ENCODE data around the gene GGCT. TPM values are rescaled to one million over a fixed set of nuclear protein-coding genes. Genes with fewer than 3 reads are reported as not detected.
"Not testable (repeated sequence)": the region's sequence is repeated elsewhere in the genome, so short reads cannot be mapped to it uniquely, and the experiment has no call there.

Gene GGCT
- total RNA-seq, 1 experiment from 2014 or later, result 77.6 TPM

- Histone ChIP-seq H3K4me1 (replicated peaks) (no peaks in the 10 kb centered on the region), H3K4me3 (no peak overlapping the region), H3K36me3 (no peaks in the 10 kb centered on the region), H3K27ac (no peak overlapping the region), H3K27me3 (replicated peaks) (no peaks in the 10 kb centered on the region), H3K9me3 (replicated peaks) (no peaks in the 10 kb centered on the region)
- no peak for DNase-seq (ENCODE audit: low read depth in 1 of 2, low spot score in 2 of 2)
These were observed 24.1 kb upstream of the GGCT start for GRCh38 chr7:30528779-30529178.

GRCh38 chr7:30527297-30527696 lies 22.7 kb upstream of the GGCT start:
- not testable (repeated sequence) for DNase-seq (ENCODE audit: low read depth in 1 of 2, low spot score in 2 of 2); H3K27ac ChIP-seq; H3K4me3 ChIP-seq; H3K4me1 ChIP-seq (replicated peaks); H3K27me3 ChIP-seq (replicated peaks); H3K9me3 ChIP-seq (replicated peaks); H3K36me3 ChIP-seq

GRCh38 chr7:30526163-30526562 lies 21.5 kb upstream of the GGCT start:
- DNase-seq (ENCODE audit: low read depth in 1 of 2, low spot score in 2 of 2), result no peak
- Histone ChIP-seq H3K36me3 (no peaks in the 10 kb centered on the region), H3K4me1 (replicated peaks) (no peaks in the 10 kb centered on the region), H3K27ac (no peak overlapping the region), H3K9me3 (replicated peaks) (no peaks in the 10 kb centered on the region), H3K27me3 (replicated peaks) (no peaks in the 10 kb centered on the region), H3K4me3 (no peak overlapping the region)

GRCh38 chr7:30525429-30525828 lies 20.8 kb upstream of the GGCT start:
- Histone ChIP-seq H3K36me3 (no peaks in the 10 kb centered on the region), H3K9me3 (replicated peaks) (no peaks in the 10 kb centered on the region), H3K27me3 (replicated peaks) (no peaks in the 10 kb centered on the region), H3K4me1 (replicated peaks) (0 out of 2 replicates have a peak, but pooled peaks cover under 1% of the 10 kb centered on the region), H3K4me3 (no peak overlapping the region), H3K27ac (no peak overlapping the region)
- DNase-seq (ENCODE audit: low read depth in 1 of 2, low spot score in 2 of 2), result no peak

- no peak overlapping the region for H3K4me3 ChIP-seq
- H3K27me3 ChIP-seq (replicated peaks), result no peaks in the 10 kb centered on the region
- no peak for DNase-seq (ENCODE audit: low read depth in 1 of 2, low spot score in 2 of 2)
- no peaks in the 10 kb centered on the region for H3K36me3 ChIP-seq
- no peak overlapping the region for H3K27ac ChIP-seq
- H3K9me3 ChIP-seq (replicated peaks), result no peaks in the 10 kb centered on the region
- 0 out of 2 replicates have a peak, but pooled peaks cover 3% of the 10 kb centered on the region for H3K4me1 ChIP-seq (replicated peaks)
These were observed 19.9 kb upstream of the GGCT start for GRCh38 chr7:30524545-30524944.

- H3K27ac ChIP-seq, result no peak overlapping the region
- no peaks in the 10 kb centered on the region for H3K36me3 ChIP-seq
- H3K9me3 ChIP-seq (replicated peaks), result no peaks in the 10 kb centered on the region
- no peak for DNase-seq (ENCODE audit: low read depth in 1 of 2, low spot score in 2 of 2)
- H3K27me3 ChIP-seq (replicated peaks), result no peaks in the 10 kb centered on the region
- 0 out of 2 replicates have a peak, but pooled peaks cover 3% of the 10 kb centered on the region for H3K4me1 ChIP-seq (replicated peaks)
- no peak overlapping the region for H3K4me3 ChIP-seq
These were observed 18.8 kb upstream of the GGCT start for GRCh38 chr7:30523466-30523865.

- Histone ChIP-seq H3K27ac (no peak overlapping the region), H3K27me3 (replicated peaks) (no peaks in the 10 kb centered on the region), H3K9me3 (replicated peaks) (no peaks in the 10 kb centered on the region), H3K4me3 (no peak overlapping the region), H3K36me3 (no peaks in the 10 kb centered on the region), H3K4me1 (replicated peaks) (0 out of 2 replicates have a peak, but pooled peaks cover 3% of the 10 kb centered on the region)
- DNase-seq (ENCODE audit: low read depth in 1 of 2, low spot score in 2 of 2), result no peak
These were observed 17.5 kb upstream of the GGCT start for GRCh38 chr7:30522159-30522558.

- Histone ChIP-seq H3K36me3 (no peaks in the 10 kb centered on the region), H3K4me1 (replicated peaks) (0 out of 2 replicates have a peak, but pooled peaks cover 3% of the 10 kb centered on the region), H3K27ac (no peak overlapping the region), H3K4me3 (no peak overlapping the region), H3K27me3 (replicated peaks) (no peaks in the 10 kb centered on the region), H3K9me3 (replicated peaks) (no peaks in the 10 kb centered on the region)
- DNase-seq (ENCODE audit: low read depth in 1 of 2, low spot score in 2 of 2), result no peak
These were observed 16.9 kb upstream of the GGCT start for GRCh38 chr7:30521532-30521931.

- Histone ChIP-seq H3K27me3 (replicated peaks) (no peaks in the 10 kb centered on the region), H3K4me1 (replicated peaks) (0 out of 2 replicates have a peak, but pooled peaks cover 3% of the 10 kb centered on the region), H3K4me3 (no peak overlapping the region), H3K27ac (no peak overlapping the region), H3K36me3 (no peaks in the 10 kb centered on the region), H3K9me3 (replicated peaks) (no peaks in the 10 kb centered on the region)
- no peak for DNase-seq (ENCODE audit: low read depth in 1 of 2, low spot score in 2 of 2)
These were observed 14.5 kb upstream of the GGCT start for GRCh38 chr7:30519122-30519521.

- H3K27ac ChIP-seq, result no peak overlapping the region
- DNase-seq (ENCODE audit: low read depth in 1 of 2, low spot score in 2 of 2), result no peak
- H3K4me1 ChIP-seq (replicated peaks), result 0 out of 2 replicates have a peak, but pooled peaks cover 3% of the 10 kb centered on the region
- H3K4me3 ChIP-seq, result no peak overlapping the region
- no peaks in the 10 kb centered on the region for H3K9me3 ChIP-seq (replicated peaks)
- no peaks in the 10 kb centered on the region for H3K36me3 ChIP-seq
- H3K27me3 ChIP-seq (replicated peaks), result no peaks in the 10 kb centered on the region
These were observed 11.1 kb upstream of the GGCT start for GRCh38 chr7:30515761-30516160.

- H3K27ac ChIP-seq, result no peak overlapping the region
These were observed 10.1 kb upstream of the GGCT start for GRCh38 chr7:30514776-30515175.

GRCh38 chr7:30514177-30514576 lies 9.5 kb upstream of the GGCT start:
- H3K27me3 ChIP-seq (replicated peaks), result no peaks in the 10 kb centered on the region
- H3K4me3 ChIP-seq, result no peak overlapping the region
- H3K4me1 ChIP-seq (replicated peaks), result no peaks in the 10 kb centered on the region
- H3K27ac ChIP-seq, result no peak overlapping the region
- DNase-seq (ENCODE audit: low read depth in 1 of 2, low spot score in 2 of 2), result no peak
- H3K36me3 ChIP-seq, result no peaks in the 10 kb centered on the region
- H3K9me3 ChIP-seq (replicated peaks), result no peaks in the 10 kb centered on the region

More at GRCh38 chr7:30514776-30515175, 10.1 kb upstream of the GGCT start:
- no peaks in the 10 kb centered on the region for H3K9me3 ChIP-seq (replicated peaks)
- no peaks in the 10 kb centered on the region for H3K27me3 ChIP-seq (replicated peaks)
- H3K4me3 ChIP-seq, result no peak overlapping the region
- DNase-seq (ENCODE audit: low read depth in 1 of 2, low spot score in 2 of 2), result no peak
- no peaks in the 10 kb centered on the region for H3K36me3 ChIP-seq
- H3K4me1 ChIP-seq (replicated peaks), result no peaks in the 10 kb centered on the region

- H3K4me3 ChIP-seq, result no peak overlapping the region
These were observed 9.1 kb upstream of the GGCT start for GRCh38 chr7:30513762-30514161.

GRCh38 chr7:30511973-30512662 lies 7.5 kb upstream of the GGCT start:
- H3K36me3 ChIP-seq, result no peaks in the 10 kb centered on the region
- H3K9me3 ChIP-seq (replicated peaks), result no peaks in the 10 kb centered on the region
- H3K4me1 ChIP-seq (replicated peaks), result no peaks in the 10 kb centered on the region
- DNase-seq (ENCODE audit: low read depth in 1 of 2, low spot score in 2 of 2), result no peak
- no peak overlapping the region for H3K27ac ChIP-seq
- H3K27me3 ChIP-seq (replicated peaks), result no peaks in the 10 kb centered on the region
- no peak overlapping the region for H3K4me3 ChIP-seq

More at GRCh38 chr7:30513762-30514161, 9.1 kb upstream of the GGCT start:
- H3K9me3 ChIP-seq (replicated peaks), result no peaks in the 10 kb centered on the region
- no peak overlapping the region for H3K27ac ChIP-seq
- no peak for DNase-seq (ENCODE audit: low read depth in 1 of 2, low spot score in 2 of 2)
- H3K4me1 ChIP-seq (replicated peaks), result no peaks in the 10 kb centered on the region
- H3K27me3 ChIP-seq (replicated peaks), result no peaks in the 10 kb centered on the region
- no peaks in the 10 kb centered on the region for H3K36me3 ChIP-seq

- Histone ChIP-seq H3K4me3 (no peak overlapping the region), H3K4me1 (replicated peaks) (no peaks in the 10 kb centered on the region), H3K9me3 (replicated peaks) (no peaks in the 10 kb centered on the region), H3K27me3 (replicated peaks) (no peaks in the 10 kb centered on the region), H3K36me3 (no peaks in the 10 kb centered on the region), H3K27ac (no peak overlapping the region)
- no peak for DNase-seq (ENCODE audit: low read depth in 1 of 2, low spot score in 2 of 2)
These were observed 6.9 kb upstream of the GGCT start for GRCh38 chr7:30511494-30511893.
